ENCODE data around the gene SDC3.

The SDC3 gene

GRCh38 chr1:30905403-30905802, 3.2 kb downstream of the SDC3 start:
- no peak overlapping the region for H3K4me3 ChIP-seq (ENCODE audit: low read depth in 1 of 2, low read length in 2 of 2)
- no peaks in the 10 kb centered on the region for H3K36me3 ChIP-seq (ENCODE audit: insufficient read depth, low read length)
- no peak for TF ChIP-seq EZH2 (IDR thresholded peaks at IDR 0.05; ENCODE audit: borderline replicate concordance, low read depth, low read length, severe bottlenecking)
- TF ChIP-seq, protein P1, sequence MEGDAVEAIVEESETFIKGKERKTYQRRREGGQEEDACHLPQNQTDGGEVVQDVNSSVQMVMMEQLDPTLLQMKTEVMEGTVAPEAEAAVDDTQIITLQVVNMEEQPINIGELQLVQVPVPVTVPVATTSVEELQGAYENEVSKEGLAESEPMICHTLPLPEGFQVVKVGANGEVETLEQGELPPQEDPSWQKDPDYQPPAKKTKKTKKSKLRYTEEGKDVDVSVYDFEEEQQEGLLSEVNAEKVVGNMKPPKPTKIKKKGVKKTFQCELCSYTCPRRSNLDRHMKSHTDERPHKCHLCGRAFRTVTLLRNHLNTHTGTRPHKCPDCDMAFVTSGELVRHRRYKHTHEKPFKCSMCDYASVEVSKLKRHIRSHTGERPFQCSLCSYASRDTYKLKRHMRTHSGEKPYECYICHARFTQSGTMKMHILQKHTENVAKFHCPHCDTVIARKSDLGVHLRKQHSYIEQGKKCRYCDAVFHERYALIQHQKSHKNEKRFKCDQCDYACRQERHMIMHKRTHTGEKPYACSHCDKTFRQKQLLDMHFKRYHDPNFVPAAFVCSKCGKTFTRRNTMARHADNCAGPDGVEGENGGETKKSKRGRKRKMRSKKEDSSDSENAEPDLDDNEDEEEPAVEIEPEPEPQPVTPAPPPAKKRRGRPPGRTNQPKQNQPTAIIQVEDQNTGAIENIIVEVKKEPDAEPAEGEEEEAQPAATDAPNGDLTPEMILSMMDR (IDR thresholded peaks at IDR 0.05; ENCODE audit: borderline replicate concordance, extremely low read depth, low read length, poor library complexity, severe bottlenecking): no peak
- no peak overlapping the region for H3K27ac ChIP-seq (ENCODE audit: low read length)
- no peak overlapping the region for H3K9ac ChIP-seq (ENCODE audit: low read depth, low read length)
- H3K4me1 ChIP-seq (ENCODE audit: insufficient read depth, low read length): no peaks in the 10 kb centered on the region
- no peak overlapping the region for H2AFZ ChIP-seq (ENCODE audit: low read depth, low read length)
- DNase-seq: no peak
- H3K9me3 ChIP-seq (ENCODE audit: insufficient read depth, low read length, severe bottlenecking): no peaks in the 10 kb centered on the region
- H3K79me2 ChIP-seq (ENCODE audit: insufficient read depth, low read length): no peaks in the 10 kb centered on the region
- peaks cover 27% of the 10 kb centered on the region for H4K20me1 ChIP-seq (ENCODE audit: insufficient read depth, low read length)
- peaks cover 35% of the 10 kb centered on the region for H3K27me3 ChIP-seq (ENCODE audit: insufficient read depth, low read length, poor library complexity)
- no peak overlapping the region for H3K4me2 ChIP-seq (ENCODE audit: insufficient read depth, low read length)
- no peak for ATAC-seq (ENCODE audit: insufficient read depth, low read depth)

DNA sequence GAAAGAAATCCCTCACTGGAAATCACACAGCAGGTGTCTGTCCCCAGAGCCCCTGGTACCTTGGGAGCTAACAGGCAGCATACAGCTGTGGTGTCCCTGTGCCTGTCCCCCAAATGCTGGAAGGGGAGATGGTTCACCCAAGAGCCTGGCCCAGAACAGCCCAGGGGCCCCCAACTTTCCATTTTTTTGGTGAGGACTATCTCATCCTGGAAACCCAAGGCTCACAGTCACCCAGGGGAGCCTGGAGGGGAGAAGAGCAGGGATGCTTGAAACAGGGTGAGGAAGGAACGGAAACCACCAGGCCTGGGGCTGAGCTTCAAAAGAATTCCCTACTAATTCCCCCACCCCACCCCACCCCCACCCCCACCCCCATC, 3.6 kb downstream of the SDC3 start:
- peaks cover 27% of the 10 kb centered on the region for H4K20me1 ChIP-seq (ENCODE audit: insufficient read depth, low read length)
- H3K27me3 ChIP-seq (ENCODE audit: insufficient read depth, low read length, poor library complexity): peaks cover 35% of the 10 kb centered on the region
- H3K27ac ChIP-seq (ENCODE audit: low read length): no peak overlapping the region
- ATAC-seq (ENCODE audit: insufficient read depth, low read depth): no peak
- H3K36me3 ChIP-seq (ENCODE audit: insufficient read depth, low read length): no peaks in the 10 kb centered on the region
- H3K4me2 ChIP-seq (ENCODE audit: insufficient read depth, low read length): no peak overlapping the region
- no peaks in the 10 kb centered on the region for H3K4me1 ChIP-seq (ENCODE audit: insufficient read depth, low read length)
- TF ChIP-seq EZH2 (IDR thresholded peaks at IDR 0.05; ENCODE audit: borderline replicate concordance, low read depth, low read length, severe bottlenecking): no peak
- TF ChIP-seq, protein P1 (IDR thresholded peaks at IDR 0.05; ENCODE audit: borderline replicate concordance, extremely low read depth, low read length, poor library complexity, severe bottlenecking): no peak
- no peak overlapping the region for H3K9ac ChIP-seq (ENCODE audit: low read depth, low read length)
- no peak for DNase-seq
- no peak overlapping the region for H3K4me3 ChIP-seq (ENCODE audit: low read depth in 1 of 2, low read length in 2 of 2)
- no peaks in the 10 kb centered on the region for H3K79me2 ChIP-seq (ENCODE audit: insufficient read depth, low read length)
- H3K9me3 ChIP-seq (ENCODE audit: insufficient read depth, low read length, severe bottlenecking): no peaks in the 10 kb centered on the region
- no peak overlapping the region for H2AFZ ChIP-seq (ENCODE audit: low read depth, low read length)

DNA sequence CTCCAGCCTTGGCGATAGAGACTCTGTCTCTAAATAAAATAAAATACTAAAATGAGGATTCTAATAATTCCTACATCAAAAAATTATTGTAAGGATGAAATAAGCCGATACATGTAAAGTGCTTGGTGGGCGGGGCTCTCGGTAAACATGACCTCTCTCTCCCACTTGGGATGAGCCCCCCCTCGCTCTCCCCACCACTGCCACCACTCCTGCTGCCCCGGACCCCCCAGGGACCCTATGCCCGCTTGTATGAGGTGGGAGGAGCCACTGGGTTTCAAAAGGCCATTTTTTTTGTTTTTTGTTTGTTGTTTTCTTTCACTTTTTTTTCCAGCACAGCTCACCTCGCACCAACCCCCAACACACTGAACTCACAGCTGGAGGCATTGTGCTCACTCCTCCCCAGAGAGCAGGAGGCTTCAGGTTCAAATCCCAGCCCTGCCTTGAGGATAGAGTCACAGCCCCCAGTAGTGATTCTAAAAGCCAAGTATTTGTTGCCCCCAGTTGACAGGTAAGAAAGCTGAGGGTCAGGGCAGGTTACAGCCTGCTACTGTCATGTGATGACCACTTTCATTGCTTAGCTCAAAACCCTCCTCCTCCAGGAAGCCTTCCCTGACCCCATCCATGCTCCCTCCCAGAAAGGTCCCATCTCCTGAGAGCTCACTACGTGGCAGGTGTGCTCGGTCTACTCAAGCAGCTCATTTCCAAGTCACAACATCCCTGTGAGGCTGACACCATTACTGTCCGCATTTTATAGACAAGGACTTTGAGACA, 4.2 kb downstream of the SDC3 start:
- Histone ChIP-seq H3K9me3 (ENCODE audit: insufficient read depth, low read length, severe bottlenecking) (no peaks in the 10 kb centered on the region), H3K27me3 (ENCODE audit: insufficient read depth, low read length, poor library complexity) (peaks cover 31% of the 10 kb centered on the region), H3K27ac (ENCODE audit: low read length) (no peak overlapping the region), H3K4me3 (ENCODE audit: low read depth in 1 of 2, low read length in 2 of 2) (no peak overlapping the region), H3K36me3 (ENCODE audit: insufficient read depth, low read length) (no peaks in the 10 kb centered on the region), H4K20me1 (ENCODE audit: insufficient read depth, low read length) (peaks cover 22% of the 10 kb centered on the region), H3K4me1 (ENCODE audit: insufficient read depth, low read length) (no peaks in the 10 kb centered on the region), H2AFZ (ENCODE audit: low read depth, low read length) (no peak overlapping the region), H3K4me2 (ENCODE audit: insufficient read depth, low read length) (no peak overlapping the region), H3K9ac (ENCODE audit: low read depth, low read length) (no peak overlapping the region), H3K79me2 (ENCODE audit: insufficient read depth, low read length) (no peaks in the 10 kb centered on the region)
- ATAC-seq (ENCODE audit: insufficient read depth, low read depth): no peak
- no peak for DNase-seq
- no peak for TF ChIP-seq EZH2 (IDR thresholded peaks at IDR 0.05; ENCODE audit: borderline replicate concordance, low read depth, low read length, severe bottlenecking)
- TF ChIP-seq, protein P1 (IDR thresholded peaks at IDR 0.05; ENCODE audit: borderline replicate concordance, extremely low read depth, low read length, poor library complexity, severe bottlenecking): no peak
